K562 (cell line): ENCODE data around the gene ATP5MG. TPM values are rescaled to one million over a fixed set of nuclear protein-coding genes. Genes with fewer than 3 reads are reported as not detected.

Source experiments
- CAMTA2 ChIP-seq: fragments of 250-450 bp; sonication (Bioruptor Pico); conservative IDR thresholded peaks from 2 replicates; pipeline ENCODE4 v1.5.1; 2022
- CEBPG ChIP-seq, 3 experiments: fragments of 200-800 bp in 1 of 3; sonication (Bioruptor generic) in 1 of 3; sonication (generic) in 1 of 3; formaldehyde crosslinking in 1 of 3; IDR thresholded peaks in 2 of 3; conservative IDR thresholded peaks in 1 of 3; 2 replicates each; pipeline versions ENCODE4 v1.6.1 to v1.8.0; 2016 to 2022; ENCODE audit warnings: missing compliant biosample characterization in 2 of 3, missing genetic modification characterization in 2 of 3, mild to moderate bottlenecking in 1 of 3, missing genetic modification reagents in 1 of 3
- CTBP1 ChIP-seq: fragments of 450-650 bp; IDR thresholded peaks from 2 replicates; pipeline ENCODE4 v1.6.1; 2016; ENCODE audit warnings: borderline replicate concordance
- DLX4 ChIP-seq: fragments of 250-450 bp; sonication (Bioruptor Pico); IDR thresholded peaks from 2 replicates; pipeline ENCODE4 v1.6.1; 2021; ENCODE audit warnings: mild to moderate bottlenecking
- EGR1 ChIP-seq: fragments of 450-650 bp; conservative IDR thresholded peaks from 2 replicates; pipeline ENCODE4 v1.6.1; 2017; ENCODE audit warnings: mild to moderate bottlenecking
- HDAC8 ChIP-seq: fragments of 450-650 bp; IDR thresholded peaks from 2 replicates; pipeline ENCODE4 v1.6.1; 2016; ENCODE audit warnings: mild to moderate bottlenecking, missing genetic modification characterization, moderate library complexity, missing compliant biosample characterization
- HMGXB4 ChIP-seq: sonication (generic); formaldehyde crosslinking; IDR thresholded peaks from 2 replicates; pipeline ENCODE4 v1.8.1; 2023; ENCODE audit warnings: mild to moderate bottlenecking, missing genetic modification reagents
- NR3C1 ChIP-seq: sonication (generic); formaldehyde crosslinking; IDR thresholded peaks from 2 replicates; pipeline ENCODE4 v1.8.1; 2022; ENCODE audit warnings: missing genetic modification reagents
- NUFIP1 ChIP-seq: fragments of 450-650 bp; IDR thresholded peaks from 2 replicates; pipeline ENCODE4 v1.6.1; 2018; ENCODE audit not compliant: partially characterized antibody
- PML ChIP-seq: IDR thresholded peaks from 2 replicates; pipeline ENCODE4 v1.6.1; 2012; ENCODE audit warnings: low read length, inconsistent platforms
- PRDM10 ChIP-seq: fragments of 450-650 bp; IDR thresholded peaks from 2 replicates; pipeline ENCODE4 v1.6.1; 2018; ENCODE audit not compliant: partially characterized antibody
- PTRF ChIP-seq: fragments of 450-650 bp; IDR thresholded peaks from 2 replicates; pipeline ENCODE4 v1.6.1; 2016; ENCODE audit warnings: mild to moderate bottlenecking, missing genetic modification characterization, missing compliant biosample characterization
- RBM22 ChIP-seq: fragments of 200-400 bp; formaldehyde crosslinking; IDR thresholded peaks from 2 replicates; pipeline ENCODE4 v1.6.1; 2018; ENCODE audit warnings: low read length, low read depth; ENCODE audit not compliant: poor library complexity, severe bottlenecking
- SETDB1 ChIP-seq: IDR thresholded peaks from one replicate; pipeline ENCODE4 v1.6.1; 2012; ENCODE audit warnings: low read length, control low read depth, inconsistent platforms
- TRIM28 ChIP-seq: fragments of 450-650 bp; IDR thresholded peaks from 2 replicates; pipeline ENCODE4 v1.6.1; 2017
- XRCC5 ChIP-seq: fragments of 200-400 bp; formaldehyde crosslinking; IDR thresholded peaks from 2 replicates; pipeline ENCODE4 v1.6.1; 2017; ENCODE audit warnings: low read depth, mild to moderate bottlenecking, low read length
- polyA plus RNA-seq, 8 experiments: library from polyadenylated mRNA; depleted of rRNA in 4 of 8; stranded (reverse) in 5 of 8; unstranded in 3 of 8; fragments of >200 nt; fragmentation: Nextera tagmentation in 2 of 8; fragmentation: Illumina TruSeq in 1 of 8; extraction: Ambion mirVana in 2 of 8; extraction: Trizol in 1 of 8; gene quantifications; 2 replicates each; pipeline versions ENCODE4 v1.2.1 to v1.2.3, GENCODE V29; 2011 to 2014; ENCODE audit warnings: inconsistent platforms in 1 of 8, missing spikeins in 1 of 8
- total RNA-seq, 7 experiments: library from RNA; depleted of rRNA in 6 of 7; stranded (reverse); fragments of >200 nt in 6 of 7; fragmentation: Illumina TruSeq in 2 of 7; extraction: Trizol in 2 of 7; gene quantifications; 2 replicates each; pipeline versions ENCODE4 v1.2.1 to v1.2.3, GENCODE V29; 2011 to 2021; ENCODE audit warnings: low replicate concordance in 1 of 7

Gene ATP5MG
- total and polyA plus RNA-seq, 9 of the 15 experiments (the other 6 are each of a cell fraction or from before 2014, with no cell fraction given), result 301 to 2,138 (median 434) TPM

- TF ChIP-seq HMGXB4 (CRISPR knock-in tag) (0 out of 2 replicates have a peak, but pooled peaks have one; percentile 74), RBM22 (no peak), NUFIP1 (no peak), EGR1 (0 out of 2 replicates have a peak, but pooled peaks have one; percentile 2), DLX4 (CRISPR knock-in tag) (no peak), PRDM10 (no peak), CAMTA2 (CRISPR knock-in tag) (no peak), CTBP1 (no peak), PTRF (tag) (no peak), TRIM28 (no peak), HDAC8 (no peak), CEBPG (CRISPR knock-in tag; IDR thresholded peaks at IDR 0.05) (no peak), CEBPG (tag; conservative IDR thresholded peaks at IDR 0.05 in 1 of 2, IDR thresholded peaks at IDR 0.05 in 1 of 2) (no peak), SETDB1 (no peak), XRCC5 (no peak), NR3C1 (CRISPR knock-in tag) (no peak), PML (no peak)
Measured at GRCh38 chr11:118436639-118437207, 35.3 kb downstream of the ATP5MG start (continued).
